HEK293T (cell line): ENCODE measurements around the gene BAZ1A.
"Not testable (repeated sequence)": the region's sequence is repeated elsewhere in the genome, so short reads cannot be mapped to it uniquely, and the experiment has no call there.

ENCODE experiments used
- CTCF ChIA-PET: fragments of 350-600 bp; formaldehyde crosslinking; extraction: SDS; loops from one replicate; lab custom pipeline; 2021; ENCODE audit warnings: antibody characterized with exemption, inconsistent platforms; lab: Yijun Ruan, JAX
- POLR2A ChIA-PET: fragments of 350-600 bp; formaldehyde crosslinking; extraction: SDS; loops from one replicate; lab custom pipeline; 2020; ENCODE audit warnings: antibody characterized with exemption, inconsistent platforms; lab: Yijun Ruan, JAX
- DNase-seq: peaks from one replicate; pipeline ENCODE4 v3.0.0; 2012; ENCODE audit warnings: mixed read lengths; ENCODE audit errors: extremely low spot score
- ARNT ChIP-seq: fragments of 450-650 bp; IDR thresholded peaks from 2 replicates; pipeline ENCODE4 v1.6.1; 2017; ENCODE audit warnings: mild to moderate bottlenecking
- BHLHE40 ChIP-seq: fragments of 450-650 bp; IDR thresholded peaks from 2 replicates; pipeline ENCODE4 v1.6.1; 2016; ENCODE audit warnings: mild to moderate bottlenecking, moderate library complexity, borderline replicate concordance
- CTBP1 ChIP-seq: fragments of 450-650 bp; IDR thresholded peaks from 2 replicates; pipeline ENCODE4 v1.6.1; 2016; ENCODE audit warnings: borderline replicate concordance
- ELF4 ChIP-seq: fragments of 450-650 bp; IDR thresholded peaks from 2 replicates; pipeline ENCODE4 v1.6.1; 2017; ENCODE audit warnings: antibody characterized with exemption
- FOXA1 ChIP-seq: fragments of 450-650 bp; IDR thresholded peaks from 2 replicates; pipeline ENCODE4 v1.6.1; 2016; ENCODE audit warnings: mild to moderate bottlenecking
- FOXK2 ChIP-seq: fragments of 450-650 bp; IDR thresholded peaks from 2 replicates; pipeline ENCODE4 v1.6.1; 2016; ENCODE audit warnings: mild to moderate bottlenecking
- FOXM1 ChIP-seq: fragments of 450-650 bp; IDR thresholded peaks from 2 replicates; pipeline ENCODE4 v1.6.1; 2017; ENCODE audit warnings: mild to moderate bottlenecking, borderline replicate concordance
- HDGF ChIP-seq: fragments of 450-650 bp; IDR thresholded peaks from 2 replicates; pipeline ENCODE4 v1.6.1; 2017; ENCODE audit warnings: antibody characterized with exemption, borderline replicate concordance
- L3MBTL2 ChIP-seq: fragments of 450-650 bp; conservative IDR thresholded peaks from 2 replicates; pipeline ENCODE4 v1.6.1; 2016; ENCODE audit warnings: mild to moderate bottlenecking
- LEF1 ChIP-seq: fragments of 450-650 bp; IDR thresholded peaks from 2 replicates; pipeline ENCODE4 v1.6.1; 2017; ENCODE audit warnings: mild to moderate bottlenecking, borderline replicate concordance
- NFRKB ChIP-seq: fragments of 450-650 bp; IDR thresholded peaks from 2 replicates; pipeline ENCODE4 v1.6.1; 2016; ENCODE audit warnings: mild to moderate bottlenecking, moderate library complexity
- PKNOX1 ChIP-seq: fragments of 450-650 bp; IDR thresholded peaks from 2 replicates; pipeline ENCODE4 v1.6.1; 2016
- SP1 ChIP-seq: fragments of 450-650 bp; IDR thresholded peaks from 2 replicates; pipeline ENCODE4 v1.6.1; 2017
- SUZ12 ChIP-seq: fragments of 450-650 bp; IDR thresholded peaks from 2 replicates; pipeline ENCODE4 v1.6.1; 2016; ENCODE audit warnings: mild to moderate bottlenecking
- TARDBP ChIP-seq: fragments of 450-650 bp; IDR thresholded peaks from 2 replicates; pipeline ENCODE4 v1.6.1; 2016
- ZNF384 ChIP-seq: fragments of 450-650 bp; IDR thresholded peaks from 2 replicates; pipeline ENCODE4 v1.6.1; 2016

BAZ1A gene

GRCh38 chr14:34749408-34749807, 125.8 kb downstream of the BAZ1A start:
- ChIA-PET POLR2A (no interaction called here), CTCF (interaction anchor here (0.7 to 1.6 kb wide), 2 partner anchors 27 to 30 kb away, joined by 3 to 11 read pairs; no protein-coding TSS in a partner anchor)
- no peak for DNase-seq
- no peak for TF ChIP-seq NFRKB
- TF ChIP-seq HDGF = no peak
- no peak for TF ChIP-seq SP1
- no peak for TF ChIP-seq L3MBTL2
- TF ChIP-seq TARDBP = no peak
- TF ChIP-seq PKNOX1 = no peak
- no peak for TF ChIP-seq CTBP1
- no peak for TF ChIP-seq ARNT
- no peak for TF ChIP-seq ZNF384
- no peak for TF ChIP-seq BHLHE40
- no peak for TF ChIP-seq LEF1
- no peak for TF ChIP-seq SUZ12

- TF ChIP-seq TARDBP = no peak
- TF ChIP-seq FOXK2 = no peak
- TF ChIP-seq HDGF = no peak
- TF ChIP-seq ELF4 = no peak
- no peak for TF ChIP-seq SP1
- no peak for TF ChIP-seq BHLHE40
- no peak for TF ChIP-seq CTBP1
- no peak for TF ChIP-seq L3MBTL2
- TF ChIP-seq NFRKB = no peak
- TF ChIP-seq FOXA1 = no peak
- no peak for TF ChIP-seq FOXM1
- no peak for TF ChIP-seq ARNT
- no peak for TF ChIP-seq PKNOX1
- ChIA-PET POLR2A (no interaction called here), CTCF (interaction anchor here (1.4 kb wide), 1 partner anchor 20 kb away, joined by 5 read pairs; no protein-coding TSS in a partner anchor)
- no peak for DNase-seq
Observed at GRCh38 chr14:34742270-34743115, 132.7 kb downstream of the BAZ1A start.

- TF ChIP-seq NFRKB = no peak
- TF ChIP-seq ARNT = no peak
- TF ChIP-seq L3MBTL2 = no peak
- TF ChIP-seq HDGF = no peak
- TF ChIP-seq FOXA1 = no peak
- no peak for TF ChIP-seq TARDBP
- no peak for TF ChIP-seq FOXM1
- TF ChIP-seq SUZ12 = no peak
- TF ChIP-seq SP1 = no peak
- TF ChIP-seq ZNF384 = no peak
- no peak for TF ChIP-seq LEF1
- TF ChIP-seq CTBP1 = no peak
- TF ChIP-seq PKNOX1 = no peak
- no peak for TF ChIP-seq ELF4
- no peak for TF ChIP-seq BHLHE40
- TF ChIP-seq FOXK2 = no peak
- ChIA-PET POLR2A (no interaction called here), CTCF (interaction anchor here (1.4 kb wide), 1 partner anchor 19 kb away, joined by 5 read pairs; no protein-coding TSS in a partner anchor)
- DNase-seq = no peak
Observed at GRCh38 chr14:34741840-34742239, 133.3 kb downstream of the BAZ1A start.

GRCh38 chr14:34740139-34740538, 135.0 kb downstream of the BAZ1A start:
- CTCF ChIA-PET, DNase-seq: not testable (repeated sequence)

DNA sequence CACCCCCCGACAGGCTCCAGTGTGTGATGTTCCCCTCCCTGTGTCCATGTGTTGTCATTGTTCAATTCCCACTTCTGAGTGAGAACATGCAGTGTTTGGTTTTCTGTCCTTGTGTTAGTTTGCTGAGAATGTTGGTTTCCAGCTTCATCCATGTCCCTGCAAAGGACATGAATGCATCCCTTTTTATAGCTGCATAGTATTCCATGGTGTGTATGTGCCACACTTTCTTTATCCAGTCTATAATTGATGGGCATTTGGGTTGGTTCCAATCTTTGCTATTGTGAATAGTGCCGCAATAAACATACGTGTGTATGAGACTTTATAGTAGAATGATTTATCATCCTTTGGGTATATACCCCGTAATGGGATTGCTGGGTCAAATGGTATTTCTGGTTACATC, 138.1 kb downstream of the BAZ1A start:
- POLR2A ChIA-PET, DNase-seq, CTCF ChIA-PET: not testable (repeated sequence)

More at GRCh38 chr14:34740139-34740538, 135.0 kb downstream of the BAZ1A start:
- POLR2A ChIA-PET = not testable (repeated sequence)

GRCh38 chr14:34733245-34733644, 141.9 kb downstream of the BAZ1A start:
- TF ChIP-seq FOXA1 (no peak), CTBP1 (no peak), ELF4 (no peak), ZNF384 (no peak), PKNOX1 (no peak), NFRKB (no peak), FOXM1 (no peak), TARDBP (no peak), SUZ12 (no peak), HDGF (no peak), ARNT (no peak), SP1 (no peak), LEF1 (no peak), BHLHE40 (no peak), FOXK2 (no peak), L3MBTL2 (no peak)
- ChIA-PET CTCF (interaction anchor here (0.7 to 1.8 kb wide), 2 partner anchors 10 to 83 kb away, joined by 8 to 10 read pairs; no protein-coding TSS in a partner anchor), POLR2A (no interaction called here)
- DNase-seq = no peak
